Fibroblast of upper back skin (primary cell): ENCODE data around the gene PPP6R3.

Experiments used
- DNase-seq: peaks from one replicate; pipeline ENCODE4 v3.0.0-alpha.2; 2013

Gene PPP6R3

DNA sequence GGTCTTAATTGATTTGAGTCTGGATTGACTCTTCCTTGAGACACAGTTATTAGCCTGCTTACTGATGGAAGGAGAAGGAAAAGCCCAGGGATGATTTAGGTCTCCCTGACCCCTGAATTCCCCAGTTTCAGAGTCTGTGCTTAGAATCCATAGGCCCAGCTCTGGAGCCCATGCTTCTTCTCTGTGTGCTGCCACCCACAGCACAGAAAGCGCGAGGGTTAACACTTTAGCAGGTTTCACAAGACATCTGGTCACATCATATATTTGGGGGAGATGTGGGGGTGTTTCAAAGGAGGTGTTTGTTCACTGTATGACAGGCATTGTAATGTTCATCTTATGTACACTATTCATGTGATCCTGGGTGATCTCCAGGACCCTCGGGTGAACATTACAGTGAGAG, 107.0 kb downstream of the PPP6R3 start:
- no peak for DNase-seq

DNA sequence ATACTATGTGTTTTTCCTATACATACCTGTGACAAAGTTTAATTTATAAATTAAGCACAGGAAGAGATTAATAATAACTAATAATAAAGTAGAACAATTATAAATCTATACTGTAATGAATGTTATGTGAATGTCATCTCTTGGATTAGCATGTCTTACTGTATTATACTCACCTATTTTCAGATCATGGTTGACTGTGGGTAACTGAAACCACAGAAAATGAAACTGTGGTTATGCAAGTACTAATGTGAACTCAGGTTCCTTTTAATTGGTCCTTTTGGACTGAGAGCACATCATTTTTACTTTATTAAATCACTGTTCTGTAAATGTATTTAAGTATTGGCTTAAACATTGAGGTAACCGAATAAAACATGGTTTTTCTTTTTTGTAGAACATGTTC, 108.8 kb downstream of the PPP6R3 start:
- no peak for DNase-seq

DNA sequence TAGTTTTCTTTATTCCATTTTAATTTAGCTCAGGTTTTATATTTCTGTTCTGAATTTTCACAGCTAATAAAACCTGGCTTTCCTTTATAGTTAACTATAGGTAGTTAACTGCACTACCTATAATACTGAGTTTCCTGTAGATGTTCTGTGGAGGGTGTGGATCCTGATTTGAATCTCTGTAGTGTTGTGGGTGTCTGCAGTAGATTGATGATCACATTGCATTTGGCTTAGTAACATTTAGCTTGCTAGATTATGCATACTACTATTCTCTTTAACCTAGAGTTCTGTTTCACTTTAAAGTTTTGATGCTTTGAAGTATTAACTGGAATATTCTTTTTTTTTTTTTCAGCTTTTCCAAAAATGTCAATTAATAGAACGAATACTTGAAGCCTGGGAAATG, 110.1 kb downstream of the PPP6R3 start:
- DNase-seq: no peak

DNA sequence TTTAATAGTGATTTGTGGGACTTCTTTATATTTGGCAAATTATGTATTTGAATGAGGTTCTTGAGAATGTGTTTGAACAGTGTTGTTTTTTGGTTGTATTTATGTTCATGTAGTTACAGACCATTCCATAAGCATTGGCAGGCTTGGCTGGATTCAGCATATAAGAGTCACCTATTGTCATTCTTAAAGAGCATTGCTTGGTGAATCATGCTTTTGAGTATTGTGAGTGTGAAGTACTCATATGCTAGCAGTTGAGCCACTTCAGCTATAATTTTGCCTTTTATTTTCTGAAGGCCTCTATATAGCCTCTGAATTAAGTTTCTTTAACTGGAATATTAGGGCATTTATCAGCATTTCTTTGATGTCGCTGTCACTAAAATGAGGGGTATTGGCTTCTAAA, 113.8 kb downstream of the PPP6R3 start:
- no peak for DNase-seq

DNA sequence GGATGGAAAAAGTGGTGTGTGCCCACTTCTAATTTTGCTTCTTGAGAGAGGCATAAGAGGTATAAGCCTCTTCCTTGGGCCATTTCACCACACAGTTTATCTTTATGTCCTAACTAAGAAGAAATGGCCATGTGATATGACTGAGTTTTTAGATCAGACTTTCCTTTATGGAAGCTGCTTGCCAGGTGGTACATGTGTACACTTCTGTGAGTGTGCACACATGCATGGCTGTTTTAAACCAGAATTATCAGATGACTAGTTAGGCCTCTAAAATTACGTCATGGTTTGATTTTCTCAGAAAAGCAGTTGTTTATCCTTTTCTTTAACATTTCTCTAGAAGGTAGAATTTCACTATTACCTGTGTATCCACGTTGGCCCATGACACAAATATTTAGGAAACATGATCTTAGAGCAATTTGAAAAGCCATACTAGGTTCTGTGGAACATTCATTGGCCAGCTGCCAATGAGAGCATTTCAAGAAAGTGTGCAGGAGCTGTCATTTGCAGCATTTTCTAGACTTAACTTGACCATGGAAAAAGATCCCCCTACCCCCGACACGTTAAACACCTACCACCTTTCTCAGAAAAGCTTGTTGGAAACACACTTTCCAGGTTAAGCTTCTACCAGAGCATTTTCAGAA, 114.6 kb downstream of the PPP6R3 start:
- DNase-seq: no peak

DNA sequence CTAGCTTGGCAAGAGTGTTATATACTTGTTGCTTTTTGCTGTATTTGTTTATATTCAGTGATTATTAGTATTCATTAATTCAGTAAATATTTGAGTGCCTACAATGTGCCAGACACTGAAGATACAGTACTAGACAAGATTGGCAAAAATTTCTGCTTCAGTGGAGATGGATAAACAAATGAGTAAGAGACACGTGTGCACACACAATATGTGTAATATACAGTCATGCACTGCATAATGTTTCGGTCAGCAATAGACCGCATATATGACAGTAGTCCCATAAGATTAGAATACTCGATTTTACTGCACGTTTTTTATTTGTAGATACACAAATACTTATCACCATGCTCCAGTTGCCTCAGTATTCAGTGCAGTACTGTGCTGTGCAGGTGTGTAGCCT, 118.9 kb downstream of the PPP6R3 start:
- DNase-seq: no peak

DNA sequence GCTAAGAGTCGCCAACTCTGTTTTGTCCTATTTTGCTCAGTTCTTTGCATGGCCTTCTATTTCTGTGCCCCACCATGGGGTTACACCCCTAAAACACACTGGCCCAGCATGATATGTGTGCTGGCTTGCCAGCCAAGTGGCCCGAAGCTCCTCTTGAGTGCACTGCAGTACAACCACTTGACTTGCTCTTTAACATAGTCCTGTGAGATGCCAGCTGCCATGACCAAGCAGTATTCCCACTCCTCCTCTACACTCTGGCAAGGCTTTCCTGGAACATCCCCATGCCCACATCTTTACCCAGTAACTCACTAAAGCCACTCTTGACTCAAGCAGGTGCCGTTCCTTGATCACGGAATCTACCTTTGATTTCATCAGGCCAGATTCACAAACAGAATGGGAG, 120.9 kb downstream of the PPP6R3 start:
- no peak for DNase-seq

DNA sequence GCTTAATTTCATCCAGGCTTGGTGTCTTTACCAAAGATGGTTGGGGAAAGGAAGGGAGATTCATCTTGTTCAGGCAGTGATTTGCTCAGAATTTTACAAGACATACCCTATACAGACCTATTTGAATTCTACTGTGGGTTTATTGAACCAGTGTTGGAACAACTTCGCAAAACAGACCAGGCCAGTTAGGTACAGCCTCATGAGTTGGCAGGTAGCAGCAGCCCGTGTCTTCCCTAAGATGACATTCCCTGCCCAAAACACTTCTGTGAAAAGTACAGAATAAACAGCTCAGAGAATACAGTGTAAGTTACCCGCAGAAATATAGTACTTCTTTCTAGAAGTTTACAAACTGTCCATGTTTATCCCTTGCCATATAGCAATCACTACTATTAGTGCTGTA, 121.3 kb downstream of the PPP6R3 start:
- no peak for DNase-seq

DNA sequence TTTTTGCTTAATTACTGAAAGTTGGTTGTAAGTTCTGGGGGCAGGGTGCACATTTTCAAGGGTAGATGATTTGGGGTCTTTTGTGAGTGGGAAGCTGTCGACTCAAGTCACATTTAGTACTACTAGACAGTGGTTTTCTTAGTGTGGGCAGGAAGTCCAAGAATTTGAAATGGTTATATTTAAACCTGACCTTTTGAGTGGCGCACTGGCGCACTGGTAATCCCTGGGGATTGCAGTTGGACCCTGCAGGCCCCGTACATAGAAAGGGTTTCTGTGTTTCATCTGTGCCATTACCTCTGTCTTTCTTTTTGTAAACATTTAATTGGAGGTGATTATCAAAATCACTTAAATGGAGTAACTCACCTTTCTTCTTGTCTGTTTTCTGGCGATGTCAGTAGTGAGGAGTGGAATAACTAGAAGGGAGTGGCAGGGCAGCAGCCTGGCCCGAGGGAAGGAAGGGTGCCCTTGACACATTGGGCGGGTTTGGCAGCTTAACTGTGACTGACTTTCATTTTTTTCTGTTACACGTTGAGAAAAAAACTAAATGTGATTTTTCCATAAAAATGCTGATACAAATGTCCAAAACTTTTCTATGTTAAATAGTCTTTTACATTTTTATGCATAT, 122.0 kb downstream of the PPP6R3 start:
- DNase-seq: no peak

DNA sequence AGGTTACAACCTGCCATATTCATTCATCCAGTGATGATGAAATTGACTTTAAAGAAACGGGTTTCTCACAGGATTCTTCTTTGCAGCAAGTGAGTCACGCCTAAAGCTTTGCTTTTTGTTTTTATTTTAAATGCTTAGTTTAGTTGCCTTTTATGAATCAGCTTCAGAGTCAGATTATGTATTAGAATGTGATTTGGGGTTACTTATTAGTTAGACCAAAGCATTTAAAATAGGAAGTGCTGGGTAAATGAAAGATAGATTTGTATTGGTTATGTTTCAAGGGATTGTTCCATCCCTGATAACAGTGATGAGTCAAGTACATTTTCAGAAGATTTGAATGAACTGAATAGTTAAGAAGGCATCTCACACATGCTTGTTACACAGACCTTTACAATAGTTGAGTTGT, 122.5 kb downstream of the PPP6R3 start:
- no peak for DNase-seq

DNA sequence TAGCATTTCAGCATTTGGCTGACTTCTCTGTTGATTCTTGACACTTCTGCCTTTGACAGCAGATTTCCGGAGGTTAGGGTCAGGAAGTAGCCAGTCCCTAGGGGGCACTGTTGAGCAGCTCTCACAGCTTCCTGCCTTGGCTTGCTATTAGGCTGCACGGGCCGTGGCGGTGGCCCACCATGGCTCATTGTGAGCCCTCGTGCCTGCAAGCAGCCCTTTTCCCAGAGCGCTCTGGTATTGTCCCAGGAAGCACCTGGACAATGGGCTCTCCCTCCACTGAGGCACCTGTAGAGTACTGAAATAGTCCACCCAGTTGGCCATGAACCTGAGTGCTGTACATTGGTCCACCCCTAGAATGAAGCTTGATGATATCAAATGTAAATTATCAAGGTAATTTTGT, 123.5 kb downstream of the PPP6R3 start:
- DNase-seq: no peak

DNA sequence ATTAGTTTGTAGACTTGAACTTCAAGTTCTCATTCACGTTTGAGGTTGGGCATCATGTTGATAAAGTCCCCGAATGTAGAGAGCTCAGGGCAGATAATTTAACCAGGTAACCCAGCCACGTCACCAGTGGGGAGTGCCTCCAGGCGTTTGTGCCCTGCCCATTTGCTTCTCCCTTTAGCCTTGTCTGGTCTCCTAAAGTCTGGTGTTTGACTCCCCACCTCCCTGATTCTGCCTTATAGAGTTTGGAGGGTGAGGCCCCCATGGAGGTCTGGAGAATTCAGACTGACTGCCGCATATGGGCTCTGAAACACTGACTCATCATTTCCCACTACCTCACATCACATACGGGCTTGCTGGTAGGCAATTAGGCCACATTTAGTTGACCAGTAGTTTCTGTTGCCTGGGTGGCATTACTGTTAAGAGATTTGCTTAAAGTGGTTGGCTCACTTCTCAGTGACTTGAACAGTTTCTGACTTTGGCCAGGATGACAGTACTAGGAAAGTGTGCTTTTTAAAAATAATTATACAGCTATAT, 124.5 kb downstream of the PPP6R3 start:
- no peak for DNase-seq

DNA sequence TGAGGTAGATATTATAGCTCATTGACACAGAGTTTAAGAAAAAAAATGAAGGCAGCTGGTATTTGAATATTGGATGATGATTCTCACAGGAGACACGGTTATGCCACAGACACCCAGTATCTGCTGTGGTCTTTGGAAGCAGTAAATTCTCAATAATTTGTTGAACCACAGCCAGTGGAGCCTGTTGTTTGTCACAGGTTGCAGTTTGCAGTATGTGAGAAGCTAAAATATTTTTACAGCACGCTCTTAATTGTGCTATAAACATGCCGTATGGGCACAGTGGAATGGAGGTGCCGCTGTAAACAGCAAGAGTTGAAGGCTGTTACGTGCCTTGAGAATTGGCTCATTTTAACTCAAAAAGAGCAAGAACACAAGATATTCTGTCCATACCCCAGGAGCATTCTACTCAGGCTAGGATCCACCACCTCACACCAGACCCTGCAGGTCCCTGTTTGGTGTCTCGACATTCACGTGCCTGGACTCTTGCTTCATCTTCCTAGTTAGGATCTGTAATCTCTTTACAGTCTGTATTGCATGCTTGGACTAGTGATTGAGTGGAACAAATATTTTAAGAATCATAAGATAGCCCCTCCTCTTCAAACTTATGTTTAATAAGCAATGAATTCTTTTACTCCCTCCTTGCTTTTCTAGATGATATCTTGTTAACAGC, 129.1 kb downstream of the PPP6R3 start:
- DNase-seq: no peak

DNA sequence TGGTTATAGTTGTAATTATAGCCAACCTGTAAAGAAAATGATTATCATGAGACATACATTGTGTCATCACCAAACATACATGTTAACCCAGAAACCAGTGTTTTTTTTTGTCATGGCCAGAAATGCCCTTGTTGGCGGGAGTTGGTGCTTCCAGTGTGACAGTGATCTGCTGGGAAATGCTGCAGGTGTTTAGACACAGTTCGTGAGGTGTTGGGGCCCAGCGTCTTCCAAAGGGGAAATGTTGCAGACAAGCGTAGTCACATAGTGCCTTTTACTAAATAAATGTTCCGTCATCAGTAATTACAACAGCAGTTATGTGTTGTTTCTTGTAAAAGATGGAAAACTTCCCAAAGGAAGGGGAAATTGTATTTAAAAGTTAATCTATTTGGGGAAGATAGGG, 131.2 kb downstream of the PPP6R3 start:
- no peak for DNase-seq

DNA sequence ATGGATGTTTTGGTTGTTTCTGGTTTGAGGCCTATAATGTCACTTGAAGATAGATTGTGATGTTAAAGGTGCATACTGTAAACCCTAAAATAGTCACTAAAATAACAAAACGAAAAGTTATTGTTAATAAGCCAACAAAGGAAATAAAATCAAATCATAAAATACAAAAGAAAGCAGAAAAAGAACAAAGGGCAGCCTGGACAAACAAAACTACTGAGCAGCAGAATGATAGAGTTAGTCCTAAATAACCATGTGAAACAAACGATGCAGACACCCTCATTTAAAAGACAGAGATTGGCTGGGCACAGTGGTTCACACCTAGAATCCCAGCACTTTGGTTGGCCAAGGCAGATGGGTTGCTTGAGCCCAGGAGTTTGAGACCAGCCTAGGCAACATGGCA, 132.9 kb downstream of the PPP6R3 start:
- no peak for DNase-seq

DNA sequence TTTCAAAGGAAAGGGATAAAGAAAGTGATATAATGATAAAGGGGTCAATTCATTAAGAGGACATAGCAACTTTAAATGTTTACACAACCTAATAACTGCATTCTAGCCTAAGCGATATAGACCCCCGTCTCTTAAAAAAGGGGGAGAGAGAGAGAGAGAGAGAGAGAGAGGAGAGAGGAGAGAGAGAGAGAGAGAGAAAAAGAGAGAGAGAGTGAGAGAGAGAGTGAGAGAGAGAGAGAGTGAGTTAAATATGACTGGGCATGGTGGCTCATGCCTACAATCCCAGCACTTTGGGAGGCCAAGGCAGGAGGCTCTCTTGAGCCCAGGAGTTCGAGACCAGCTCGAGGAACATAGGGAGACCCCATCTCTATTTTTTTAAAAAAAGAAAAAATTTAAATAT, 133.6 kb downstream of the PPP6R3 start:
- DNase-seq: no peak

DNA sequence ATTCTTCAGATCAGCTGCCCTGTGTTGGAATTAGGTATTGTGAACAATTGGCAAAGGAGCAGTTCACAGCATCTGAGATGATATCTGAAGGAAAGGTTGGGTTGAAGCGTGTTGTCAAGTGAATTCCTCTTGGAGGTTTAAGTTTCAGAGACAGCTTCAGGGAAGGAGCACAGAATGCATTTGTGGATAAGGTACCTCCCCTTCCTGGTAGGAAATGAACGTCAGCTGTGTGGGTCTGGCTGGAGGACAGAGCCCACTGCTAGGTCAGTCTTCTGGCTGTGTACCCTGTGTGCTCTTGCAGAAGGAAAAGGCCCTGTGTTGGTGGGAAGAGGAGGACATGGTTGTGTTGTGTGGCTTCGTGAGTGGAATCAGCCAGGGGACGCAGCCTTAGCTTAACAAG, 135.7 kb downstream of the PPP6R3 start:
- DNase-seq: no peak

DNA sequence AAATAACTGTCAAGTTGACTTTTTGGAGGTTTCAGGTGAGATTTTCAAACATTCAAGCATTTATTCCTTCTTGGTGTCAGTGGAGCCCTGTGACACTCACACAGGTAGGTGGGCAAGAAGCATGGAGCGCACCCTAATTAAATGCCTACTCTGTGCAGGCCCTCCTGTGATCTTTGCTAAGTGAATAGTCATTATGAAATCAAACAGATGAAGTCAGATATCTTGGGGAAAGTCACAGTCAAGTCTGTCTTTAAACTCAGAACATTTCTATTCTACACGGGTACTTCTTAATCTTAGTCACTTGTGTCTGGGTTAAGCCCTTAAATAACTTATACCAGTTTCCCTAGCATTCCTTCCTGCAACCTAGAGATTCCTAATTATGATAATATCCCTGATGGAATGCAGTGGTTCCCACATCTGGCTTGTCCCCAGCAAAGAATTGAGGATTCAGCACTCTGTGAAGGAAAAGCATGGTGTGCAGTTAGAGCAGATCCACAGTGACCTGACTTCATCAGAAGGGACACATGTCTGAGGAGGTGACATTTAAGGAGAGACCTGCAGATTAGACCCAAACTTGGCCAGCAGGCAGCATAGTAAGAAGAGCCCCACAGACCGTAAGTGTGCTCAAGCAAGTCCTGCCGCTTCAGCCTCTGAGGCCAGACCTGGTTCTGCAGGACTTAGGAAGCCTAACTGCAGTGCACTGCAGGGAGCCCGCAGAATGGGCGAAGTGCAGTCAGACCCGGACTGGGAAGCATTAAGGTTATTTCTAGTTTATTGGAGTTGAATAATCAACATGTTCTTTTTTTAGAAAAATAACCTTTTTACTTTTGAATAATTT, 138.5 kb downstream of the PPP6R3 start:
- peak; percentile 47 for DNase-seq

DNA sequence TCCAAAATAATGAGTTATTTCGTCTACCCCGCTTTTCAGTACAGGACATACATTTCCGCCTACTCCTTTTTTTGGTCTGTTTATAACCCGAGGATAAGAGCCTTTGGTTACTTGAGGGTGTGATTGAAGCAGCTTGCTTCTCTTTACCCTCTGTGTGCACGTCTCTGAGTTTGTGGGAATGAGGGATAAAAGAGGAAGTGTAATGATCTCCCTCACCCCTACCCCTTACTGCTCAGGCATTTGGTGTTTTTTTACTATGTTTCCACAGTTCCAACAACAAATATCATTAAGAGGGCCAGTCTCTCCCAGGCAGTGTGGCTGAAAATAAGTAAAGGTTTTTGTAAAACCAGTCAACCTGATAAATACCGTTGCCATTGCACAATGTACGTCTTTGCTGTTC, 140.6 kb downstream of the PPP6R3 start:
- no peak for DNase-seq

DNA sequence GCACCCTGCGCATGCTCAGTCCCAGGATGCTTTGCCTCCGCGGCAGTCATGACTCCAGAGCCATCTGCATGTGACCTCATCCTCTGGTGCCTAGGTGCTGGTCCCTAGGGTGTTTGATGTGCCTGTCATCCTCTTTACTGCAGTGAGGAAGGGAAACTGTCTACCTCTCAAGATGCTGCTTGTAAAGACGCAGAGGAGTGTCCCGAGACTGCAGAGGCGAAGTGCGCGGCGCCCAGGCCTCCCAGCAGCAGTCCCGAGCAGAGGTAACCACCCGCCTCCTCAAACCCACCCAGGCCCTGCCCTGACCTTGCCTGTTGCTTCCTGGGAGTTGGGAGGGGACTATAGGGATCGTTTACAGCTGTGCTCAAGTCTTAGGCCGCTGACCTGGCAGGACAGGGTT, 149.2 kb downstream of the PPP6R3 start:
- DNase-seq: no peak

DNA sequence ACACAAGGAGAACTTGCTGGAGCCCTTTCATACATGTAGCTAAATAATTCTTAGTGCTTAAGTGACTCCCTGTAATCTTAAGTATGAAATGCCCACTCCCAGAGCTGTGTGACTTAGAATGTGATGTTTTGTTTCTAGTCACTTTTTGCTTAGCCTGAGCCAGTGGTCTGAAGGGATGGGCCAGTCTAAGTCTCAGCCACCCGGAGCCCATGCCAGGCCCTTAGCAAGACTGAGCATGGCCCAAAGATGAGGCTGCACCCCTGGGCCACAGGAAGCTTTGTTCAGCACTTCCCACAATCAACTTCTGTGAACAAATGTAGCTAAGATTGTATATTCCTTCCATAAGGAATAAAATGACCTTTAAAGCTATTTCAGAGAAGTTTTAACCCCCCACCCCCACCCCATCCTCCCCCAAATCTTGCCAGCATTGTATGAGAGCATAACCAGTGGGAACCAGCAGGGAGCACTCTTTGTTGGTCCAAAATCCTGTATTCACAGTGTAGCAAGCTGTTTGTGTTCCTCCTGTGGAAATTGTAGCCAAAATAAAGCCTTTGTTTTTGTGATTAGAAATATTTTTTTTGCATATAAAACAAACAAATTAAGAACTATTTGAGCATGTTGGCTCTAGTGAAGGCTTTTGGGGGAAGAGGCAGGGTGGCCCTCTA, 150.0 kb downstream of the PPP6R3 start:
- DNase-seq: peak; percentile 3

DNA sequence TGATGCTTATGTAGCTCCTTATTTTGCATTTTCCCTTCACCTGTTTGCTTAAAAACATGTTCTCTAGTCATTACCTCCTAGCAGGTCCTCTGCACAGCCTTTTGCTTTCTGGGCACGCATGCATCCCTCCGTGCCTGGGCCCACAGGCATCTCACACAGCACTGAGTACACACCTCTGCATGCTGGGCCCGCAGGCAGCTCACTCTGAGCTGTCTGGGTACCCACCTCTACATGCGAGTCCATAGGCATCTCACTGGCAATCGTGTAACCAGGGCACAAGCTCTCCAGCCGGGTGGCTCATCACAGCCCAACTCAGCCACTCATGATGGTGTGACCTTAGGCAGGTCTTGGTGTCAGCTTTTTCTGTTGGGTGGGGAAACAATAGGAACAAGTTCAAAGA, 155.1 kb downstream of the PPP6R3 start:
- DNase-seq: no peak
